GM19043 (cell line): ENCODE data around the gene ENDOV.

Experiments used
- ATAC-seq: cut with Tn5 transposase; IDR thresholded peaks from one replicate; pipeline ENCODE4 v1.9.1; 2021; ENCODE audit warnings: low read depth; ENCODE audit not compliant: unreplicated experiment

Gene ENDOV

DNA sequence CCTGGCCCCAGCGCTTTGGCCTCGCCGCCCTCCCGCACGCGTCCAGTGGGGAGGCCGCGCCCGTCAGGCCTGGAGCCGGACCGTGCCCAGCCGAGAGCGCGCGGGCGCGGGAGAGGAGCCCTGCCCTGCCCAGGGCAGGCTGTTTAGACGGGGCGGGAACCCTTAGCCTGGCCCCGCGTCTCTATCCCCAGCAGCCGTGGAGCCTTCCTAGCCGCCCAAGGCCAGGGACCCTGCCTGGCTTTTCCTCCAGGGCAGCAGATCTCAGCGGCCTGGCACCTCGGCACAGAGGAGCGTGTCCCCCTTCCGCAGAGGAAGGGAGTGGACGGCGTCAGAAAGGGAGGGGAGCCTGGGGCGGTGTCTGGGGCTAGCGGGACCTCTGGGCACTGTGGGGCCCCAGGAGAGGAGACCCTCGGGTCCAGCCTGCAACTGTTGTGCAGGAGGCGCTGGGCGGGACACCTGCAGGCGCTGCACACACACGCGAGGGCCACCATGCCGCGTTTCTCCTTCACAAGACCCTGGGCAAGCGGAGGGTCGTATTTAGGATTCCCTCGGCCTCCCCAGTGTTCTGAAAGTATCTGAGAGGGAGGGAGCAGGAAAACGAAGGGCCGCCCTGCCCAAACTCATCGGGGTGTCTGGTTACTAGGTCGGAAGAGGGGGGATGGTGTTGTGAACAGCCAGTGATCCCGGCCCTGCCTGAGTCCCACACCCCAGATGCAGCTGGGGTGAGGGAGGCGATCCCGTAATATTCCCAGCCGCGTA is 63.7 kb downstream of the ENDOV start:
- ATAC-seq = no peak

GRCh38 chr17:80479246-80479566 is 64.2 kb downstream of the ENDOV start:
- no peak for ATAC-seq

- no peak for ATAC-seq
Observed at GRCh38 chr17:80480248-80480647, 65.3 kb downstream of the ENDOV start.

DNA sequence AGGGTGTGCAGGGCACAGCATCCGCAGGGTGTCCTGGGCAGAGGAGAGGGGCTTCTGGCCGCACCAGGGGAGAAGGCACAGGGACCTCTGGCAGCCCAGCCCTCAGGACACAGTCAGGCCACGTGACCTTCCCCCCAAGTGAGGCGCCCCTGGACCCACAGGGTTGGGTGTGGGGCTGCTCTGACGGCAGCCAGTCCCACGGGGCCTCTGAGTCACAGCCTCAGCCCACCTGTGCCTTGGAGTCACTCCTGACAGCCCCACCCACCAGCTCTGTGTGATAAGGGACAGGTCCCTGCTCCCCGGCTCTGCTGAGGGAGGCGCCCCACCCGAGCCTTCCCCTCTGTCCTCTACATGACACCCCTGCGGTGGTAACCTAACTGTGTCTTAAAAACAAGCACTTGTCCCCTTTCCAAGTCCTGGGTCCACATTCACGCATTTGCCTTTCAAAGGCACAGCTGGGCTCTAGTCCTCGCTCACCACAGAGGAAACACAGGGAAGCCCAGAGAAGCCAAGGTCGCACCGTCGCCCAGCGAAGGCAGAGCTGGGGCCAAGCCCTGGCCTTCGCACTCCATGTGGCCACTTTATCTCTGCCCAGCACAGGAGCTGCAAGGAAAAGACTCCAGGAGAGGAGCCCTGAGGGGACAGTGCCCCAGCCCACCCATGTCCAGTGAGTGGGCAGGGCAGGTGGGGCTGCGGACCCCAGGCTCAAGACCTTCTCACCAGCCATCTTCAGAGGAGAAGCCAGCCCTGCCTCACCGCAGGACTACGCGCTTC is 66.5 kb downstream of the ENDOV start:
- no peak for ATAC-seq

GRCh38 chr17:80482058-80482318 is 67.0 kb downstream of the ENDOV start:
- no peak for ATAC-seq

DNA sequence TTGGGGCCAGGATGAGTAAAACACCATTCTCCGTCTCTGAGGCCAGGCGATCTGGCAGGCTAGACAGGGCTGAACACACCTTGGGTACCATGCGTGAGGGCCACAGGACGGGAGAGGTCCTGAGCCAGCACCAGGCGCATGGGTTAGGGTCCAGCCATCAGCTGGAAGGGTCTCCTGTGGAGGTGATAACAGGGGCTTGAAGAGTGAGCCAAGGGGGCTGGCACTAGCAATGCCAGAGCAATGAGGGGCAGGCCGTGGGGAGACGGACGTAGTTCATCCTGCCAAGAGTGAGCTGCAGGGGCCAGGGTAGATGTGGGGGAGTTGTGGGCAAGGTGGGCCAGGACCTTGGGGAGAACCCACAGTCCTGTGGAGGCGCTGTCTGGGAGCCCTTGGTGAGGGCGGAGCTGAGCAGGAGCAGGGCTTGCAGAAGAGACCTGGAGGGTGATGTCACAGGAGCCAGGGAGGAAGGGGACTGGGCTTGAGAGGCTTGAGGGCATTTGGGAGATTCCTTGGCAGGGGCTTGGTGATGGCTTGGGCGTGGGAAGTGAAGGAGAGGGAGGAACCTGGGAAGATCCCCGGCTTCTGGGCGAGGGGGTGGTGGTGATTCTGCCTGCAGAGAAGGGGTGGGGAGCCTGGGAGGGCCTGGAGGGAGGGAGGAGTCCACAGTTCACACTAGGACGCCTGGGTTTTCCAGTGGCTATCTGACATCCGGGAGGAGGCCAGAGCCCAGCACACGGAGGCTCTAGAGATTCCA is 67.8 kb downstream of the ENDOV start:
- ATAC-seq = no peak

DNA sequence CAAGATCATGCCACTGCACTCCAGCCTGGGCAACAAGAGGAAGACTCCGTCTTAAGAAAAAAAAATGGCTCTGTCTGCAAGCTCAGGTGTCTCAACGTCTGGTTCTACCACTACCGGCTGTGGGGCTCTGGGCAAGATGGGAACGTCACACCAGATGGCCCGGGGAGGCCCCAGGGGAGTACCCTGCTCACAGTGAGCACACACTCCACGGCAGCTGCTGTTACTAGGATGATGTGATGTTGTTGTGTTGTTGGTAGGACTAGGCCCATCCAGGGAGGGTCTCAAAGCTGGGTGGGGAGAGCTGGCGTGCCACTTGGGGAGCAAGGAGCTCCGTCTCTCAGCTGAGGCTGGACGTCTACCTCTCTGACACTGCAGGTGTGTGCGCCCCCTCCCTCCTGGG is 70.9 kb downstream of the ENDOV start:
- ATAC-seq = no peak

- no peak for ATAC-seq
Observed at GRCh38 chr17:80486692-80487091, 71.7 kb downstream of the ENDOV start.

GRCh38 chr17:80487511-80487910 is 72.5 kb downstream of the ENDOV start:
- ATAC-seq = no peak
